Peyer's patch (tissue), 4 donors: ENCODE results near the gene BCL3. TPM values are rescaled to one million over a fixed set of nuclear protein-coding genes. Genes with fewer than 3 reads are reported as not detected.
"Not testable (repeated sequence)": the region's sequence is repeated elsewhere in the genome, so short reads cannot be mapped to it uniquely, and the experiment has no call there.

Experiments used
- DNase-seq, 3 donors: peaks; one replicate each; pipeline ENCODE4 v3.0.0-alpha.2; 2017 to 2019
- H3K27ac ChIP-seq, 4 donors: fragments of 200-600 bp; sonication (generic); one replicate each; pipeline ENCODE4 v1.5.1; 2016 to 2019
- H3K27me3 ChIP-seq, 2 donors: fragments of 200-600 bp; sonication (generic); one replicate each; pipeline ENCODE4 v1.5.1; 2019
- H3K36me3 ChIP-seq, 3 donors: fragments of 200-600 bp; sonication (generic); one replicate each; pipeline ENCODE4 v1.5.1; 2016 to 2019
- H3K4me1 ChIP-seq, 4 donors: fragments of 200-600 bp; sonication (generic); one replicate each; pipeline ENCODE4 v1.5.1; 2016 to 2019
- H3K4me3 ChIP-seq, 4 donors: fragments of 200-600 bp; sonication (generic); 1 replicate in 3 of 4; 2 replicates in 1 of 4; pipeline ENCODE4 v1.5.1; 2016 to 2019; ENCODE audit warnings: mild to moderate bottlenecking in 1 of 4
- H3K9me3 ChIP-seq, 4 donors: fragments of 200-600 bp; sonication (generic); one replicate each; pipeline ENCODE4 v1.5.1; 2016 to 2019; ENCODE audit warnings: mild to moderate bottlenecking in 1 of 4
- CTCF ChIP-seq, 6 experiments: fragments of 450-650 bp in 4 of 6; fragments of 200-600 bp in 2 of 6; sonication (generic) in 1 of 6; IDR thresholded peaks; one replicate each; pipeline ENCODE4 v1.5.1; 2017 to 2019; ENCODE audit warnings: antibody characterized with exemption in 6 of 6, mild to moderate bottlenecking in 3 of 6, moderate library complexity in 1 of 6
- POLR2A ChIP-seq, 2 donors: fragments of 450-650 bp; IDR thresholded peaks; one replicate each; pipeline ENCODE4 v1.5.1; 2017; ENCODE audit warnings: antibody characterized with exemption in 2 of 2, mild to moderate bottlenecking in 2 of 2, moderate library complexity in 2 of 2
- total RNA-seq, 4 donors: library from RNA; depleted of rRNA; stranded (reverse); fragments of >200 nt; gene quantifications; one replicate each; pipeline ENCODE4 v1.1.0, GENCODE V29; 2016

Gene BCL3
- total RNA-seq, 4 donors from 2014 or later: 45.4 to 136 (median 119) TPM

- Histone ChIP-seq H3K27ac (peak within 1 kb of the TSS in 3 of 4 donors; percentile 93 to 97 (median 97)), H3K27me3 (no peaks in the 10 kb centered on the region), H3K9me3 (no peaks in the 10 kb centered on the region), H3K4me1 (peaks cover 0 to 22% (median 2%) of the 10 kb centered on the region in 4 donors), H3K4me3 (peak within 1 kb of the TSS in 3 of 4 donors; percentile 30 to 68 (median 59)), H3K36me3 (no peaks in the 10 kb centered on the region)
- TF ChIP-seq CTCF (IDR thresholded peaks at IDR 0.05): peak in 2 of 6 experiments; percentile 10 to 15
- peak; percentile 95 to 97 for TF ChIP-seq POLR2A (IDR thresholded peaks at IDR 0.05)
- peak in 2 of 3 donors; percentile 91 to 92 for DNase-seq
Measured at GRCh38 chr19:44777715-44778347, 29.3 kb downstream of the BCL3 start, which contains the start of gene CBLC. TSS of gene CBLC (plus strand) at chr19:44777890. CDS start at chr19:44777932, 42 bp downstream.

- Histone ChIP-seq H3K4me1 (peaks cover 0 to 23% (median 0%) of the 10 kb centered on the region in 4 donors), H3K36me3 (no peaks in the 10 kb centered on the region), H3K27me3 (no peaks in the 10 kb centered on the region), H3K27ac (peak overlapping the region in 3 of 4 donors; percentile 48 to 71 (median 69)), H3K4me3 (peak overlapping the region in 2 of 4 donors; percentile 49 to 59), H3K9me3 (no peaks in the 10 kb centered on the region)
- DNase-seq: no peak
- TF ChIP-seq POLR2A (IDR thresholded peaks at IDR 0.05): no peak
Measured at GRCh38 chr19:44779150-44779549, 30.6 kb downstream of the BCL3 start.

- H3K4me1 ChIP-seq: peaks cover 0 to 15% (median 0%) of the 10 kb centered on the region in 4 donors
- not testable (repeated sequence) for H3K4me3 ChIP-seq, DNase-seq
Measured at GRCh38 chr19:44781694-44782093, 33.2 kb downstream of the BCL3 start.

GRCh38 chr19:44782729-44783128, 34.2 kb downstream of the BCL3 start:
- no peak for DNase-seq
- Histone ChIP-seq H3K27me3 (no peaks in the 10 kb centered on the region), H3K27ac (no peak overlapping the region), H3K9me3 (no peaks in the 10 kb centered on the region), H3K36me3 (peaks cover 0 to 14% (median 0%) of the 10 kb centered on the region in 3 donors), H3K4me3 (no peak overlapping the region), H3K4me1 (peaks cover 0 to 15% (median 0%) of the 10 kb centered on the region in 4 donors)
- no peak for TF ChIP-seq POLR2A (IDR thresholded peaks at IDR 0.05)
- no peak for TF ChIP-seq CTCF (IDR thresholded peaks at IDR 0.05)

More at GRCh38 chr19:44781694-44782093, 33.2 kb downstream of the BCL3 start:
- H3K27ac ChIP-seq, H3K36me3 ChIP-seq, H3K9me3 ChIP-seq, H3K27me3 ChIP-seq: not testable (repeated sequence)

- no peaks in the 10 kb centered on the region for H3K9me3 ChIP-seq
- peaks cover 0 to 15% (median 0%) of the 10 kb centered on the region in 4 donors for H3K4me1 ChIP-seq
- no peak for DNase-seq
- TF ChIP-seq POLR2A (IDR thresholded peaks at IDR 0.05) (no peak), CTCF (IDR thresholded peaks at IDR 0.05) (no peak)
- H3K27ac ChIP-seq: no peak overlapping the region
- peaks cover 0 to 18% (median 0%) of the 10 kb centered on the region in 3 donors for H3K36me3 ChIP-seq
- H3K27me3 ChIP-seq: no peaks in the 10 kb centered on the region
- H3K4me3 ChIP-seq: no peak overlapping the region
Measured at GRCh38 chr19:44783545-44783944, 35.0 kb downstream of the BCL3 start.

GRCh38 chr19:44785271-44785670, 36.8 kb downstream of the BCL3 start:
- Histone ChIP-seq H3K4me3 (no peak overlapping the region), H3K9me3 (no peaks in the 10 kb centered on the region), H3K27ac (peak overlapping the region in 1 of 4 donors; percentile 64), H3K36me3 (peaks cover 0 to 34% (median 0%) of the 10 kb centered on the region in 3 donors), H3K27me3 (no peaks in the 10 kb centered on the region), H3K4me1 (peaks cover 0 to 15% (median 0%) of the 10 kb centered on the region in 4 donors)
- TF ChIP-seq POLR2A (IDR thresholded peaks at IDR 0.05) (no peak), CTCF (IDR thresholded peaks at IDR 0.05) (no peak)
- DNase-seq: no peak
